GM15510 (cell line): ENCODE data around the gene BCHE.

Experiments
- POLR2A ChIP-seq: IDR thresholded peaks from 3 replicates; pipeline ENCODE4 v1.6.1; 2011; ENCODE audit warnings: borderline replicate concordance; ENCODE audit not compliant: insufficient read length; ENCODE audit errors: extremely low read depth

BCHE gene

GRCh38 chr3:165725296-165725695, 111.9 kb downstream of the BCHE start:
- TF ChIP-seq POLR2A: no peak
